Parathyroid adenoma (tissue), 2 donors: ENCODE measurements around the gene CD74.

Experiments
- H2AFZ ChIP-seq: fragments of 300-600 bp; sonication (generic); one replicate; pipeline ENCODE4 v1.7.0; 2017; ENCODE audit warnings: antibody characterized with exemption, mild to moderate bottlenecking
- H3K27ac ChIP-seq: fragments of 300-600 bp; sonication (generic); one replicate; pipeline ENCODE4 v1.7.0; 2017
- H3K27me3 ChIP-seq: fragments of 300-600 bp; sonication (generic); one replicate; pipeline ENCODE4 v1.7.0; 2017; ENCODE audit warnings: low read length; ENCODE audit not compliant: control insufficient read depth, insufficient read depth
- H3K36me3 ChIP-seq: fragments of 300-600 bp; sonication (generic); one replicate; pipeline ENCODE4 v1.7.0; 2017; ENCODE audit warnings: low read length; ENCODE audit not compliant: control insufficient read depth, insufficient read depth
- H3K4me1 ChIP-seq: fragments of 300-600 bp; sonication (generic); one replicate; pipeline ENCODE4 v1.7.0; 2017; ENCODE audit warnings: control low read depth
- H3K4me2 ChIP-seq: fragments of 300-600 bp; sonication (generic); one replicate; pipeline ENCODE4 v1.7.0; 2017; ENCODE audit warnings: low read length
- H3K4me3 ChIP-seq: fragments of 300-600 bp; sonication (generic); one replicate; pipeline ENCODE4 v1.7.0; 2017; ENCODE audit warnings: low read depth, low read length
- H3K79me2 ChIP-seq: fragments of 300-600 bp; sonication (generic); one replicate; pipeline ENCODE4 v1.7.0; 2017; ENCODE audit warnings: control low read depth
- H3K9ac ChIP-seq: fragments of 300-600 bp; sonication (generic); one replicate; pipeline ENCODE4 v1.7.0; 2017; ENCODE audit warnings: mild to moderate bottlenecking
- H3K9me3 ChIP-seq: fragments of 300-600 bp; sonication (generic); one replicate; pipeline ENCODE4 v1.7.0; 2017; ENCODE audit warnings: low read length; ENCODE audit not compliant: control insufficient read depth
- CTCF ChIP-seq: fragments of 300-600 bp; sonication (generic); IDR thresholded peaks from one replicate; pipeline ENCODE4 v1.7.0; 2017; ENCODE audit warnings: antibody characterized with exemption, mild to moderate bottlenecking
- donor health status: primary hyperparathyroidism.

Gene CD74

GRCh38 chr5:150436141-150436680, 23.5 kb upstream of the CD74 start:
- H3K36me3 ChIP-seq: no peaks in the 10 kb centered on the region
- H2AFZ ChIP-seq: peak overlapping the region; percentile 9
- H3K9me3 ChIP-seq: no peaks in the 10 kb centered on the region
- peak; percentile 93 for TF ChIP-seq CTCF
- H3K79me2 ChIP-seq: no peaks in the 10 kb centered on the region
- H3K27me3 ChIP-seq: no peaks in the 10 kb centered on the region
- H3K9ac ChIP-seq: no peak overlapping the region
- H3K27ac ChIP-seq: no peak overlapping the region
- H3K4me2 ChIP-seq: no peak overlapping the region
- H3K4me3 ChIP-seq: no peak overlapping the region
- no peaks in the 10 kb centered on the region for H3K4me1 ChIP-seq

- TF ChIP-seq CTCF: no peak
- H3K36me3 ChIP-seq: no peaks in the 10 kb centered on the region
- H3K9me3 ChIP-seq: no peaks in the 10 kb centered on the region
- H3K4me2 ChIP-seq: no peak overlapping the region
- no peak overlapping the region for H3K9ac ChIP-seq
- no peak overlapping the region for H3K27ac ChIP-seq
- H3K4me3 ChIP-seq: no peak overlapping the region
- H3K27me3 ChIP-seq: no peaks in the 10 kb centered on the region
- H3K4me1 ChIP-seq: no peaks in the 10 kb centered on the region
- H3K79me2 ChIP-seq: no peaks in the 10 kb centered on the region
- no peak overlapping the region for H2AFZ ChIP-seq
These were observed 21.8 kb upstream of the CD74 start for GRCh38 chr5:150434464-150434863.

DNA sequence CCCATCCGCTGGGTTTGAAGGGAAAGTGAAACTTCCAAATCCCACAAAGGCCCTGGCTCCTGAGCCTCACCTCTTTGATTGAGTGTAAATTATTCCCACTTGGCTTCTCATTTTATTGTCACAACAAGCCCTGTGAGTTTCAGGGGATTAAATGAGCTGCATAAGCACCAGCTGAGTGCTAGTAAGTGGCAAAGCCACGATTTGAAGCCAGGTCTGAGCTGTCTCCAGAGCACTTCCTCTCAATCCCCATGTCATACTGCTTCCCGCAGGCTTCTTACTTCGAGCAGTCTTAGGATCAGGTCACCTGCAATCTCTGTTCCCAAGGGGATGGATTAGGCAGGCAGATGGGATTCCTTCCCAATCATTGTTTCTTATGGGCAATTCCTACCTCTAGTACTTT, 18.9 kb upstream of the CD74 start:
- H2AFZ ChIP-seq: no peak overlapping the region
- no peaks in the 10 kb centered on the region for H3K36me3 ChIP-seq
- H3K27ac ChIP-seq: no peak overlapping the region
- H3K79me2 ChIP-seq: no peaks in the 10 kb centered on the region
- no peak for TF ChIP-seq CTCF
- H3K9ac ChIP-seq: no peak overlapping the region
- H3K9me3 ChIP-seq: no peaks in the 10 kb centered on the region
- no peak overlapping the region for H3K4me2 ChIP-seq
- no peaks in the 10 kb centered on the region for H3K27me3 ChIP-seq
- H3K4me3 ChIP-seq: no peak overlapping the region
- H3K4me1 ChIP-seq: peaks cover 9% of the 10 kb centered on the region

GRCh38 chr5:150431048-150431447, 18.3 kb upstream of the CD74 start:
- Histone ChIP-seq H3K27me3 (no peaks in the 10 kb centered on the region), H3K36me3 (no peaks in the 10 kb centered on the region), H3K4me2 (no peak overlapping the region), H3K79me2 (no peaks in the 10 kb centered on the region), H3K27ac (no peak overlapping the region), H3K4me3 (no peak overlapping the region), H3K9me3 (no peaks in the 10 kb centered on the region), H3K9ac (no peak overlapping the region), H3K4me1 (peaks cover 9% of the 10 kb centered on the region), H2AFZ (no peak overlapping the region)
- no peak for TF ChIP-seq CTCF

DNA sequence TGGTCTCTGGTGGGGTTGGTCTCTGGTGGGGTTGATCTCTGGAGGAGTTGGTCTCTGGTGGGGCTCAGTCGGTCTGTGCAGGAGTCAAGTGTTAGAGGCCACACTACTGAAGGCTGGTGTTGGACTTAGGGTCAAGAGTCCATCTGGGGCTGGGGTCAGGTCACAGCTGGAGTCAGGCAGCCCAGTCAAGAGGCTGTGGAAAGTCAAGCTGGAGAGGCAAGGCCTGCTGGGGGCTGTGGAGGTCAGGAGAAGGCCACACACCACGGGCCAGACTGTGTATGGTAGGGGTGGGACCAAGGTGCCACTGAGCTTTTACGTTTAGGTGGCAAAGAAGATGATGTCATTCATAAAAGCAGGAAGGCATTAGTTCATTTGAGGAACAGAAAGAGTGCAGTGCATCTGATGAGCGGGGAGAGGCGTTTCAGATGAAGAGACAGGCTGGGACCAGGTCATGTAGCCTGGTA, 16.7 kb upstream of the CD74 start:
- Histone ChIP-seq H3K27me3 (no peaks in the 10 kb centered on the region), H2AFZ (no peak overlapping the region), H3K36me3 (no peaks in the 10 kb centered on the region), H3K27ac (no peak overlapping the region), H3K9me3 (no peaks in the 10 kb centered on the region), H3K4me3 (no peak overlapping the region), H3K79me2 (no peaks in the 10 kb centered on the region), H3K9ac (no peak overlapping the region), H3K4me1 (peaks cover 9% of the 10 kb centered on the region), H3K4me2 (no peak overlapping the region)
- TF ChIP-seq CTCF: no peak
